ENCODE results near the gene TTC39C.
"Not testable (repeated sequence)": the region's sequence is repeated elsewhere in the genome, so short reads cannot be mapped to it uniquely, and the experiment has no call there.

TTC39C gene

DNA sequence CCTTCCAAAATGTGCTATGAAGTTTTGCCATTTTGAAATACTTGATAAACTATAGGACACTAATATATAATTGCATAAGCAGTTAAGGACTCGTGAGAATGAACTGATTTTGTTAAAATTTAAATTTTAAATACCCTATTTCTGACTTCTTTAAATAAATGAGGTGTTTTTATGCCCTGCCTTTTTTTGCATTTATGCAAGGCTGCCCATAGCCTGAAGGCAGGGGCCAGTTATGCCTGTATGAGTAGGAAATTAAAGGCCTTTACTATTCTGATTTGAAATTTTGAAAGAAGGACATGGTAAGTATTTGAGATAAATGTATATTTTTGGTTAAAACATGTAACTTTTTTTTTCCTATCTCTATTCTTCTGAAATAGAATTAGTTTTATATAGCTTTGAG, 33.7 kb downstream of the TTC39C start:
- no peak for DNase-seq (ENCODE audit: low read depth, low spot score)

DNA sequence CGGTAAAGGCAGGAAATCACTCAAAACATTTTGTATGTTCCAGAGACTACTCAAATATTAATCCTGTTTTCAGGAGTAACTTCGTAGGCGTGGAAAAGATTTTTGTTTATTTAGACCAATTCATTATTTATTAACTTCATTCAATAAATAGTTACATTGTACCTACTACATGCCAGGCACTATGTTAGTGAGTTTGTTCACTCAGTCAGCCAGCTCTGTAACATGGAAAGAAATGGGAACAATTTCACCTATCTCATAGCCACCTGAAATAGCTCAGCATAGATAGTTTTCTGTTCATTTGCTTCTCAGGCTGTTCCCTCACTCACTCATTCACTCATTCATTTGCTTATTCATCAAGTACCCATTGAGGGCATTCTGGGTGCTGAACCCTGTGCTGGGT, 34.6 kb downstream of the TTC39C start:
- no peak overlapping the region for H3K27ac ChIP-seq
- DNase-seq (ENCODE audit: low read depth, low spot score), result no peak

More for the DNA sequence above, 33.7 kb downstream of the TTC39C start:
- H3K27ac ChIP-seq, result no peak overlapping the region

DNA sequence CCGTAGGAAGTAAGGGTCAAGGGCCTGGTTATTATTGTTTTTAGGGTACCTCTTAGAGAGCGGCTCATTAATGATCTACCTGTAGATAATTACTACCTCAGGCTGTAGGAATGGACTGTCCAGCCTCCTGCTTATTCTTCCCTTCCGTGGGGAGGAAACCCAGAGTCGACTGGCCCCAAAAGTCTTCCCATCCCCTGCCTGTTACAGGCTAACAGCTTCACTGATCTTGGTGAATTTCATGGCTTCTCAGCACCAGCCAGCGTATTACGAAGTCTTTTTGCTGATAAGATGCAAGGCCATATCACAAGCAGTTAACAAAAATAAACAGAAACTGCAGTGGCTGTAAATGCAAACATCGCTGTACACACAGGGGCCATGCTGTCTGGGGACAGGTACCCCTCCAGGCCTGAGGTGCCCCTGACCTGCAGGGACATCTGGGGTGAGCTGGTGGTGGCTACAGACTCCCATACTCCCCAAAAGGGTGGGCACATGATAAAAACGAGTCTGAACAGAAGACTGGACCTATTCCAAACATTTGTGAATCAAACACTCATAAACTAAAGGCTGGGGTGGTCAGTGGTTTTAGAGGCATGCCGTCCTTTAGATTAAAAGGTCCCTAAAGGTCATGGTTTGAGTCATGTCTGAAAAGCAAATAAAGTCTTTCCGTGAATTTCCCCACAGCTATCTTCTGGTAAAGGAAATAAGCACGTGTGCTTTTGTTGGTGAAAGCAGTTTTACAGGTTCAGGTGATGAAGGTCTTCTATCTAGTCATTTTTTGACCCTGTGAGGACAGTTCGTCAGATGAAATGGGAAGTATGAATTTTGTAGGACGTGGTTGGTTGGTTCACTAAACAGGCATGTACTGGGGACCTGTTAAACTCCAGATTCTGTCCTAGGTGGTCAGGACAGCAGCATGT, 36.7 kb downstream of the TTC39C start:
- no peak for DNase-seq (ENCODE audit: low read depth, low spot score)
- H3K27ac ChIP-seq, result no peak overlapping the region

DNA sequence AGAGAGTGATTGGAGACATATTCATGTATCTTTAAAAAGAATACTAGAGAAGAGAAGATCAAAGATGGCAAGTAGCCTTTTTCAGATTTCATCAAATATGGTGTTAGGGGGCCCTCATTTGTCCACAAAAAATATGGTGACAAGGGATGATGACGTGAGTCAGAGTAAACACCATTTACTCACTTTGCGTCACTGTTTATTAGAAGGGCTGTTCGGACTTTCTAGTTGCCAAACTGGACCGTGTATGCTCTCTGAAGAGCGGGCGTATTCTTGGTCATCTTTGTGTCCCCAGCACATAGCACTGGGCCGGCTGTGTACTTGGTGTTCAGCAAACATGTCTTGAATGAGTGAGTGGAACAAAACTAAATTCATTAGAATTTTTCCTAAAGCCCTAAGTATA, 37.5 kb downstream of the TTC39C start:
- DNase-seq (ENCODE audit: low read depth, low spot score), result no peak

DNA sequence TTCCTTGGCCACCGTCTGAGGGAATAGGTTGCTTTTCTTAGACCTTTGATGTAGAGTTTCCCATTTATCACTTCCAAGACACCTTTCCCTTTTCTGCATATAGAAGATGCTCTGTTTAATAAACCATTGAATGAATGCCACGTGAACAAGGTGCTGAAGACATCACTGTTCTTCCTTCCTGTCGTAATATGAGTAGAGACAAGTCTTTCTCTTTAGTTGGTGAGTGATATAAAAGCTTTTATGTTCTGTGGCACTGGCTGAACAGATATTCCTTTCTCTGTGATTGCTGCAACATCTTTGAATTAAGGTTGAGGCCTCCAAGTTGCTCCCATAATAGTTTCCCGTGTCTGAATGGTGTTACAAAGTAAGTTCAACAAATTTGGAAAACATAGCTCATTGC, 38.7 kb downstream of the TTC39C start:
- no peak for DNase-seq (ENCODE audit: low read depth, low spot score)
- H3K27ac ChIP-seq, result no peak overlapping the region

More for the DNA sequence above, 37.5 kb downstream of the TTC39C start:
- no peak overlapping the region for H3K27ac ChIP-seq

DNA sequence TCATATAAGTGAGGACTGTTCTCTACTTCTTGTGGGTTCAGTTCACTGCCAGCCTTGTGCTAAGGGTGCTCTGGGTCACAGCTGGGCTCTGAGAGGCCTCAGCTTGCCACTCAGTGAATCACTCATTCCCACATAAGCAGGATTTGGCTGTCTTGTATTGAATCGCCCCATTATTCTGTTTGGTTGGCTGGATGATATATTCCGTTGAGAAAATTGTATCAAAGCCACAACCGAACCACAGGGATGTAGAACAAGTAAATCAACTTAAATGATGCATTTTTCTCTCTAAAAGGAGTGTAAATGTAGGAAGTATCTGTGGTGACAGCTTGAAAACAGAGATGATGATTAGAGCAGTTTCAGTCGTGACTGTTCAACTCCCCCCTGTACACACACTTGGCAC, 39.6 kb downstream of the TTC39C start:
- H3K27ac ChIP-seq, result no peak overlapping the region
- DNase-seq (ENCODE audit: low read depth, low spot score), result peak; percentile 27

DNA sequence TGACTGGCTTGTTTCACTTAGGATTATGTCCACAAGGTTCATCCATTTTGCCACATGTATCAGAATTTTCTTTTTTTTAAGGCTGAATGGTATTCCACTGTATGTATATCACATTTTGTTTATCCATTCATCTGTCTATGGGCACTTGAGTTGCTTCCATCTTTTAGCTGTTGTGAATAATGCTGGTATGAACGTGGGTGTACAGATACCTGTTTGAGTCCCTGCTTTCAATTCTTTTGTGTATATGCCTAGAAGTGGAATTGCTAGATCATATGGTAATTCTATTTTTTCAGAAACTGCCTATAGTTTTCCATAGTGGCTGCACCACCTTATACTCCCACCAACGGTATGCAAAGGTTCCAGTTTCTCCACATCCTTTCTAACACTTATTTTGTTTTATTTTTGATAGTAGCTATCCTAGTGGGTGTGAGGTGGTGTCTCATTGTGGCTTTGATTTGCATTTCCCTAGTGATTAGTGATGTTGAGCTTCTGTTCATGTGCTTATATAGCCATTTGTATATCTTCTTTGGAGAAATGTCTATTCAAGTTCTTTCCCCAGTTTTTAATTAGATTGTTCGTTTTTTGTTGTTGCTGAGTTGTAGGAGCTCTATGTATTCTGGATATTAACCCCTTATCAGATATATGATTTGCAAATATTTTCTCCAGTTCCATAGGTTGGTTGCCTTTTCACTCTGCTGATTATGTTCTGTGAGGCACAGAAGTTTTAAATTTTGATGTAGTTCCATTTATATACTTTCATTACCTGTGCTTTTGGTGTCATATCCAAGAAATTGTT, 40.7 kb downstream of the TTC39C start:
- no peak for DNase-seq (ENCODE audit: low read depth, low spot score)
- no peak overlapping the region for H3K27ac ChIP-seq

DNA sequence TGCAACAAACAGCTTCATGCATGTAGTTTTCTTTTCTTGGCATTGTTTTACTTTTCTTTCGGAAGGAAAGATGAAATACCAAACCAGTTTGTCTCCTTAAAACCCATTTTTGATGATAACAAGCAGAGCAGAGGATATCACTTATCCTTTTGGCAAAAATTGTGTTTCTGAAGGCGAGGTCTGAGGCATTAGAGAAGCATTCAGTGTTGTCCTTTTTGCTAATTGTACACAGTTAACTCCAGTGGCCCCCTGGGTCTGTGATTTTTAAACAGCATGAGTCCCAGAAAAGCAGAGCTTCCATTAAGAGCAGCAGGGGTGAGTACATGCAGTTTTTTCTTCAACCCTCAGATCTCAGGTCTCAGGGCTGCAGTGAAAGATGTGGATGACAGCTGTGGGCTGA, 41.3 kb downstream of the TTC39C start:
- no peak for DNase-seq (ENCODE audit: low read depth, low spot score)

DNA sequence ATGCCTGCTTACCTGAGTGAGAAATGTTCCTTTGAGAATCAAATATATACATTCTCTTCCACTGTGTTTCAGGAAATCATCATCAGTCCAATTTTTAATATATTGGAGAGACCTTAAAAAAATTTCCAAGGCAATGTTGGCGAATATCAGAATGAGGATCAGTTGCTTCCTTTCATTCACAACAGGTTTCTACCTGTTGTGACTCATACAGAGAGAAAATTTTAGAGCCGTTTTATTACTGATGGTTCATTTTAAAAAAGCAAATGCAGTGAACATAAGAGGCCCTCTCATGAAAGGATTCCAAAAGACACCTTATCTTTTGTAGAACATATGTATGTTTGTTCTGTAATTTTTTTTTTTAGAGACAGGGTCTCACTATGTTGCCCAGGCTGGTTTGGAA, 42.0 kb downstream of the TTC39C start:
- no peak overlapping the region for H3K27ac ChIP-seq
- no peak for DNase-seq (ENCODE audit: low read depth, low spot score)

More for the DNA sequence above, 41.3 kb downstream of the TTC39C start:
- no peak overlapping the region for H3K27ac ChIP-seq

DNA sequence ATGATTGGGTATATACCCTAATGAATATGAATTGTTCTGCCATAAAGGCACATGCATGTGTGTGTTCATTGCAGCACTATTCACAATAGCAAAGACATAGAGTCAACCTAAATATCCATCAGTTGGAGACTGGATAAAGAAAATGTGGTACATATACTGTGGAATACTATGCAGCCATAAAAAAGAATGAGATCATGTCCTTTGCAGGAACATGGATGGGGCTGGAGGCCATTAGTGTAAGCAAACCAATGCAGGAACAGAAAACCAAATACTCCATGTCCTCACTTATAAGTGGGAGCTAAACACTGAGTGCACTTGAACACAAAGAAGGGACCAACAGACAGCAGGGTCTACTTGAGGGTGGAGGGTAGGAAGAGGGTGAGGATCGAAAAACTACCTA, 43.2 kb downstream of the TTC39C start:
- DNase-seq (ENCODE audit: low read depth, low spot score), result no peak
- H3K27ac ChIP-seq, result no peak overlapping the region

DNA sequence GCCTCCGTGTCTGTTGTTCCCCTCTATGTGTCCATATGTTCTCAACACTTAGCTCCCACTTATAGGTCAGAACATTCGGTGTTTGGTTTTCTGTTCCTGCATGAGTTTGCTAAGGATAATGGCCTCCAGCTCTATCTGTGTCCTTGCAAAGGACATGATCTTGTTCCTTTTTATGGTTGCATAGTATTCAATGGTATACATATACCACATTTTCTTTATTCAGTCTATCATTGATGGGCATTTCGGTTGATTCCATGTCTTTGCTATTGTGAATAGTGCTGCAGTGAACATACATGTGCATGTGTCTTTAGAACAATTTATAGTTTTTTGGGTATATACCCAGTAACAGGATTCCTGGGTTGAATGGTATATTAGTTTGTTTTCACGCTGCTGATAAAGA, 44.8 kb downstream of the TTC39C start:
- not testable (repeated sequence) for DNase-seq (ENCODE audit: low read depth, low spot score); H3K27ac ChIP-seq

DNA sequence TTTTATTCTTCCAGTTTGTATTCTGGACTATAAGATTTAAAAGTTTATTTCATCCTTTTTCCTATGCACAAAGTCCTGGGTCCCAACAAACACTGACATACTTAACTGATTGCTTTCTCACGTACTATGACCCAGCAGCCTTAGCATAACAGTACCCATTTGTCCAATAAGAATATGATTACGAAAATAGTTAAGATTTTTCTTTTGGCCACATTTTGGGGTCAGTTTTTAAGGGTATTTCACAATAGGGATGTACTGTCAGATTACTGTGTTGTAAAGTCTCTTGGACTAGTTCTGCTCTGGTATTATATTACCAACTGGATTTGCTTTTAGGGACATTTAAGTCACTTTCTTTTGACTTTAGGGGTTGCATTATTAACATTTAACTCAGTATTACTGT, 46.1 kb downstream of the TTC39C start:
- H3K27ac ChIP-seq, result no peak overlapping the region
- no peak for DNase-seq (ENCODE audit: low read depth, low spot score)

DNA sequence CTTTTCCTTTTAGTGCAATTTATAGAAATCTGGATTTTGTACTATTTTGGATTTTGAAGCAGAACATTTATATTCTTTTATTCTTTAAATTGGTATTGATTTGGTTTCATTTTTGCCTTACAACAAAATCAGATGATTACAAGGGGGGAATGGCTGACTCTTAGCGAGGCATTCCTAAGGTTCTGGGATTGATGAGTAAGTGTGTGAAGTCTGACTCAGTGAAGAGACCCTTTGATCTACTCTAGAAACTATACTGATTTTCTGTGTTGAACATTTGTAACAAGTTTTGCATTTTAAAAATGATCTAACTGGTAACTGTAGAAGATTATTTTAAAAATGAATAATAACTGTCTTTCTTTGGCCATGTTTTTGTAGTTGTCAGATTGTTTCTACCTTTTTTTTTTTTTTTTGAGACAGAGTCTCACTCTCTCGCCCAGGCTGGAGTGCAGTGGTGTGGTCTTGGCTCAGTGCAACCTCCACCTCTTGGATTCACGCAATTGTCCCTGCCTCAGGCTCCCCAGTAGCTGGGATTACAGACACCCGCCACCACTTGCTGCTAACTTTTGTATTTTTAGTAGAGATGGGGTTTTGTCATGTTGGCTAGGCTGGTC, 48.7 kb downstream of the TTC39C start:
- no peak for DNase-seq (ENCODE audit: low read depth, low spot score)
- H3K27ac ChIP-seq, result peak overlapping the region; percentile 69

DNA sequence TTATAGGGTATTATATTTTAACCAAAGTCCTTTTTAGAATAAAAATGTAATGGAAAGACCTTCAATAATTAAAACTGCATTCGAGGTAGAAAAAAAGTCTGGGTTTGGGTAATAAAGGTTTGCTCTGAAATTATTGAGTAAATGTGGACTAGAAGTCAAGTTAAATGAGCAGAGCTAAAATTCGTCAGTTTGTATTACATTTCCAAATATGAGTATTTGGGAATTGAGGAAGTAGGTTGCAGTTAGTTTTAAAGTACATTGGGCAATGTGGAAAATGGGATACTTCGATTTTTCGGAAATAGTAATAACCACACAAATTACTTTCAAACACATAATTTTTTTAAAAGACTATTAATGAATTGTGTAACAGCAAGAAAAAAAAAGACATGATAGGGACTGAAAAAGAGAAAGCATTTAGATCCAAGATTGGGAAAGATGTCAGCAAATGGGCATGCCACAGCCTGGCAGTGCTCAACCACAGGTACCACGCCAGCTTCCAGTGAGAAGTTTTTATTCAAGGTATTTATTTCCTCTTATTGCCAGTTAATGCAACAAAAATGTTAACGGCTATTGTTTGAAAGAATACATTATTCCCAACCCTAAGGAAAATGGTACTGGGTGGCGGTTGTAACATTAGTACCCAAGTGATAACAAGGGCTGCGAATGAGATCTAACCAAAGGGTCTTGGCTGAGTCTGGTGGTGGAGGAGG, 50.0 kb downstream of the TTC39C start:
- peak; percentile 27 for DNase-seq (ENCODE audit: low read depth, low spot score)
- H3K27ac ChIP-seq, result peak overlapping the region; percentile 69

DNA sequence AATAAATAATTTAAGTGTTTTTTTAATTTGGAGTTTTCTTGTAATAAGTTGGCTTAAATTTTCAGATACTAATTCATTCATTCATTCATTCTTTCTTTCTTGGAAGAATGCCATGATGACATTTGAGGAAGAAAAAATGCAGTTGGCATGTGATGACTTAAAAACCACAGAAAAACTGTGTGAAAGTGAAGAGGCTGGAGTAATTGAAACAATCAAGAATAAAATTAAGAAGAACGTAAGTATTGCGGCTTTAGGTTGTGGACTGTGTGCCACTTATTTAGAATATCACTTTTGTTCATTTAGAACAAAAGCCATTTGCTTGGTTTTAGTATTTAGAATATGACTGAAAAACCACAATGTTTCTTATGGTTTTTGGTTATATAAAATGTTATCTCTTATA, 51.4 kb downstream of the TTC39C start:
- DNase-seq (ENCODE audit: low read depth, low spot score), result no peak
- no peak overlapping the region for H3K27ac ChIP-seq

DNA sequence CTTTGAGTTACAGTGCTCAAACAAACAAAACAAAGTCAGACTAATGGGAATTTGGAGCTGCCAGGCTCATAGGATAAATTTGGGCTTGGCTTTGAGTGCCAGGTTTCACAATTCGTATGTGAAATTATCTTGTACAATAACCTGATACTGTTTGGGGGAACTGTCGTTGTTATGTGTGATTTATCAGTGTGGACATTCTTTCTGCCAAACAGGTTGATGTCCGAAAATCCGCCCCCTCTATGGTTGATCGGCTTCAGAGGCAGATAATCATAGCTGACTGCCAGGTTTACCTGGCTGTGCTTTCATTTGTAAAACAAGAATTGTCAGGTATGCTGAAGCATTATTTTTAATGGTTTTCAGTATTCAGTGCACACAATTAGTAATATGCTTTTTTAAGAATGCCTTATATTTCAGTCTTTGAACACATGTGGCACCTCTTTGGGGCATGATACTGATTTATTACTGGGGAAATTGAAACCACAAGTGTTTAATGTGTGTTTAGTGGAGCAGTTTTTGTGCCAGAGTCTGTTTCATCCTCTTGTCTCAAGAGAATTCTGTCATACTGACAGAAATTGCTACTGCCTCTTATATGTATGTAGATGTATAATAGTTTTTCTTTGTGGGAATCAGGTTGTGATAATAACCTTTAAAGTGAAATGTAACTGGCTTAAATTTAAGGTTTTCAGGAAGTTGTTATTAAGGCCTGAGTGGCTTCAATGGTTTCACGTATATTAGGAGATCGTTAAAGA, 54.6 kb downstream of the TTC39C start:
- no peak for DNase-seq (ENCODE audit: low read depth, low spot score)
- H3K27ac ChIP-seq, result no peak overlapping the region

DNA sequence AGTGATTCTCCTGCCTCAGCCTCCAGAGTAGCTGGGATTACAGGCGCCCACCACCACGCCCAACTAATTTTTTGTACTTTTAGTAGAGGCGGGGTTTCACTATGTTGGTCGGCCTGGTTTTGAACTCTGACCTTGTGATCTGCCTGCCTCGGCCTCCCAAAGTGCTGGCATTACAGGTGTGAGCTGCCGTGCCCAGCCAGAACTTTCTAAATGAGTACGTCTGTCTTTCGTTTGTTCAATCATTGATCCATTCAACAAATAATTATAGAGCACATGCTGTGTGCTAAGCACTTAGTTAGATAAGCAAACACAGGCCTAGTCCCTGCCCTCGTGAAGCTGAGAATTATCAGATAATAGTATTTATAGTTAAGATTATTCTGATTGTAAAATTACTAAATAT, 56.5 kb downstream of the TTC39C start:
- DNase-seq (ENCODE audit: low read depth, low spot score), result no peak
- no peak overlapping the region for H3K27ac ChIP-seq

DNA sequence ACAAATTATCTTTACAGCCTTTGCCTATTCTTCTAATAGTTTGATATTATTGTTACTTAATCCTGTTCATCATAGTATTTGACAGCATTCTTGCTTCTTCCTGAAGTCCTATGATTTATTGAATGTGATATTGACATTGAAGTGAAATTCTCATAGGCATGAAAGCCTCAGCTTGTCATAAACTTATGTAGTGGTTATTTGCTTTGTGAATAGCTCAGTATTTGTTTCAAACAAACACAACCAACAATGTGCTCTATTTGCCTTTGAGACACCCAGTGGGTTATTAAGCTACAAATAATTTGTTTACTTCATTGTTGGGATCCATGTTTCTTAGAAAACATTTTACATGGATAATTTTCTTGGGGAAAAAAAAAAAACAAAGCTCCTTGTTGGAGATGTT, 57.2 kb downstream of the TTC39C start:
- DNase-seq (ENCODE audit: low read depth, low spot score), result no peak
- H3K27ac ChIP-seq, result no peak overlapping the region

DNA sequence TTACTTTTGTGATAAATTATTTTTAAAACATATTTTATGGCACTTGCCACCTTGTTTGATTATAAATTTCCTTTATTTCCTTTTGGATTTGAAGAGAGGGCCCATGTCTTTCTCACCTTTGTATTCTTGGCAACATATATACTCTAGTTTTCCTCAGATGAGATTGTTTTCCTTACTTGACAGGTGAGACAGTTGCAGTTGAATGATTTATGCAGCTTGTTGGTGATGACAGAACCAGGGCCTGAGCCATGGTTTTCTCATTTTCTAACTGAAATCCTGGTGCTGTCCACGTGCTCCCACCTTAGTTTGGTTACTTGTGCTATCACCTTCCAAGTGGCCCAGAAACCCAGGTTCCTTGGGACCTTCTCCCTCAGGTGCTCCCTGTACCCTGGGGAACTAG, 58.2 kb downstream of the TTC39C start:
- DNase-seq (ENCODE audit: low read depth, low spot score), result no peak
- no peak overlapping the region for H3K27ac ChIP-seq

DNA sequence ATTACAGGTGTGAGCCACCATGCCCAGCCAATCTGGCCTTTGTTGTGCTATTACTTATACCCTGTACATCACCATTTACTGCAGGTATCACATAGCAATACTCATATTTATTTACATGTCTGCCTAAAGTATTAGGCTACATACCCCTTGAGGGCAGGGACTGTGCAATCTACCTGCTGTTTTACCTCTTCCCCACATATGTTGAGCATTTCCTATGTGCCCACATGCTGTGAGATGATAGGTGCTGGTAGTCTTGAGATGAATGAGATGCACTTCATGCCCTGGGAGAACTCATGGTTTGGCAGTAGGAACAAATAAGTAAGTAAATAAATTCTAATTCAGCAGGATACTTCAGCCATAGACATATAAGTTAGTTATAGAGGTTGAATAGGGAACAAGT, 59.2 kb downstream of the TTC39C start:
- DNase-seq (ENCODE audit: low read depth, low spot score), result no peak

More for the DNA sequence above, 59.2 kb downstream of the TTC39C start:
- H3K27ac ChIP-seq, result no peak overlapping the region
